Measurements from ENCODE around the gene CNTROB. TPM values are rescaled to one million over a fixed set of nuclear protein-coding genes. Genes with fewer than 3 reads are reported as not detected.
"Not testable (repeated sequence)": the region's sequence is repeated elsewhere in the genome, so short reads cannot be mapped to it uniquely, and the experiment has no call there.

CNTROB gene
- polyA plus RNA-seq, 1 donor from 2014 or later, result 11.0 TPM

GRCh38 chr17:7946441-7946840 lies 14.4 kb downstream of the CNTROB start:
- H3K36me3 Mint-ChIP-seq, result peaks cover 11% of the 10 kb centered on the region

GRCh38 chr17:7947651-7948050 lies 15.6 kb downstream of the CNTROB start:
- H3K27ac Mint-ChIP-seq, result no peak overlapping the region
- H3K27me3 Mint-ChIP-seq, result no peaks in the 10 kb centered on the region
- H3K36me3 Mint-ChIP-seq, result peaks cover 11% of the 10 kb centered on the region
- H3K4me3 Mint-ChIP-seq, result no peak overlapping the region
- no peaks in the 10 kb centered on the region for H3K9me3 Mint-ChIP-seq
- peaks cover 6 to 11% (median 6%) of the 10 kb centered on the region in 3 donors for H3K4me1 Mint-ChIP-seq

More at GRCh38 chr17:7946441-7946840, 14.4 kb downstream of the CNTROB start:
- no peaks in the 10 kb centered on the region for H3K27me3 Mint-ChIP-seq
- no peaks in the 10 kb centered on the region for H3K9me3 Mint-ChIP-seq
- H3K4me1 Mint-ChIP-seq, result peaks cover 3 to 7% (median 4%) of the 10 kb centered on the region in 3 donors
- H3K27ac Mint-ChIP-seq, result peak overlapping the region in 1 of 3 donors; percentile 39
- no peak overlapping the region for H3K4me3 Mint-ChIP-seq

GRCh38 chr17:7950578-7950977 lies 18.6 kb downstream of the CNTROB start:
- Mint-ChIP-seq H3K9me3 (no peaks in the 10 kb centered on the region), H3K27ac (peak overlapping the region in 1 of 3 donors; percentile 58), H3K27me3 (no peaks in the 10 kb centered on the region), H3K36me3 (peaks cover 6% of the 10 kb centered on the region), H3K4me1 (peaks cover 6 to 11% (median 6%) of the 10 kb centered on the region in 3 donors), H3K4me3 (no peak overlapping the region)

- H3K4me1 Mint-ChIP-seq, result peaks cover 6 to 11% (median 6%) of the 10 kb centered on the region in 3 donors
- H3K36me3 Mint-ChIP-seq, result peaks cover 6% of the 10 kb centered on the region
- H3K4me3 Mint-ChIP-seq, result peak overlapping the region in 1 of 4 donors; percentile 79
- H3K27ac Mint-ChIP-seq, result peak overlapping the region in 2 of 3 donors; percentile 24 to 32
- no peaks in the 10 kb centered on the region for H3K9me3 Mint-ChIP-seq
- H3K27me3 Mint-ChIP-seq, result no peaks in the 10 kb centered on the region
Measured at GRCh38 chr17:7951143-7951792, 19.3 kb downstream of the CNTROB start.

- H3K9me3 Mint-ChIP-seq, H3K36me3 Mint-ChIP-seq, H3K27ac Mint-ChIP-seq, H3K27me3 Mint-ChIP-seq, H3K4me3 Mint-ChIP-seq: not testable (repeated sequence)
- H3K4me1 Mint-ChIP-seq, result peaks cover 6 to 11% (median 6%) of the 10 kb centered on the region in 3 donors
Measured at GRCh38 chr17:7953266-7953665, 21.3 kb downstream of the CNTROB start.

GRCh38 chr17:7955414-7956227 lies 23.6 kb downstream of the CNTROB start:
- Mint-ChIP-seq H3K36me3 (no peaks in the 10 kb centered on the region), H3K4me1 (peaks cover 6 to 7% (median 6%) of the 10 kb centered on the region in 3 donors), H3K27me3 (no peaks in the 10 kb centered on the region), H3K9me3 (no peaks in the 10 kb centered on the region), H3K4me3 (no peak overlapping the region), H3K27ac (no peak overlapping the region)

GRCh38 chr17:7956228-7956965 lies 24.4 kb downstream of the CNTROB start:
- peaks cover 2% of the 10 kb centered on the region for H3K27me3 Mint-ChIP-seq
- H3K27ac Mint-ChIP-seq, result no peak overlapping the region
- H3K9me3 Mint-ChIP-seq, result no peaks in the 10 kb centered on the region
- peaks cover 2 to 4% (median 3%) of the 10 kb centered on the region in 3 donors for H3K4me1 Mint-ChIP-seq
- no peaks in the 10 kb centered on the region for H3K36me3 Mint-ChIP-seq
- no peak overlapping the region for H3K4me3 Mint-ChIP-seq

GRCh38 chr17:7959503-7960253 lies 27.7 kb downstream of the CNTROB start:
- H3K9me3 Mint-ChIP-seq, result no peaks in the 10 kb centered on the region
- H3K36me3 Mint-ChIP-seq, result no peaks in the 10 kb centered on the region
- peaks cover 9% of the 10 kb centered on the region for H3K27me3 Mint-ChIP-seq
- H3K4me3 Mint-ChIP-seq, result no peak overlapping the region
- H3K27ac Mint-ChIP-seq, result no peak overlapping the region
- no peaks in the 10 kb centered on the region for H3K4me1 Mint-ChIP-seq

GRCh38 chr17:7961421-7961820 lies 29.4 kb downstream of the CNTROB start:
- Mint-ChIP-seq H3K4me3 (no peak overlapping the region), H3K9me3 (no peaks in the 10 kb centered on the region), H3K36me3 (no peaks in the 10 kb centered on the region), H3K27me3 (peaks cover 9% of the 10 kb centered on the region), H3K27ac (no peak overlapping the region), H3K4me1 (no peaks in the 10 kb centered on the region)

GRCh38 chr17:7967751-7968150 lies 35.7 kb downstream of the CNTROB start:
- Mint-ChIP-seq H3K9me3 (no peaks in the 10 kb centered on the region), H3K4me1 (no peaks in the 10 kb centered on the region), H3K27ac (no peak overlapping the region), H3K36me3 (peaks cover 3% of the 10 kb centered on the region), H3K4me3 (no peak overlapping the region), H3K27me3 (peaks cover 2% of the 10 kb centered on the region)

- Mint-ChIP-seq H3K4me1 (no peaks in the 10 kb centered on the region), H3K27me3 (peaks cover 3% of the 10 kb centered on the region), H3K27ac (no peak overlapping the region), H3K36me3 (peaks cover 3% of the 10 kb centered on the region), H3K9me3 (peaks cover under 1 to 3% (median 2%) of the 10 kb centered on the region in 3 donors), H3K4me3 (no peak overlapping the region)
Measured at GRCh38 chr17:7969433-7969832, 37.4 kb downstream of the CNTROB start.

- Mint-ChIP-seq H3K4me1 (no peaks in the 10 kb centered on the region), H3K27me3 (peaks cover 7% of the 10 kb centered on the region), H3K4me3 (no peak overlapping the region), H3K27ac (no peak overlapping the region), H3K36me3 (peaks cover 3% of the 10 kb centered on the region), H3K9me3 (peaks cover 5 to 15% (median 10%) of the 10 kb centered on the region in 3 donors)
Measured at GRCh38 chr17:7971651-7972050, 39.6 kb downstream of the CNTROB start.

- Mint-ChIP-seq H3K9me3 (peaks cover 5 to 15% (median 14%) of the 10 kb centered on the region in 3 donors), H3K27me3 (peaks cover 11% of the 10 kb centered on the region), H3K4me3 (no peak overlapping the region), H3K36me3 (peaks cover 5% of the 10 kb centered on the region), H3K4me1 (no peaks in the 10 kb centered on the region), H3K27ac (no peak overlapping the region)
Measured at GRCh38 chr17:7972131-7972785, 40.3 kb downstream of the CNTROB start.

- H3K9me3 Mint-ChIP-seq, result peaks cover 9 to 18% (median 15%) of the 10 kb centered on the region in 3 donors
- H3K4me1 Mint-ChIP-seq, result peaks cover 0 to 2% (median 0%) of the 10 kb centered on the region in 3 donors
- H3K27me3 Mint-ChIP-seq, result peaks cover 12% of the 10 kb centered on the region
- H3K27ac Mint-ChIP-seq, result no peak overlapping the region
- no peak overlapping the region for H3K4me3 Mint-ChIP-seq
- H3K36me3 Mint-ChIP-seq, result peaks cover 4% of the 10 kb centered on the region
Measured at GRCh38 chr17:7974638-7975131, 42.7 kb downstream of the CNTROB start.

Measured in IgD-negative memory B cell (primary cell).